Karpas-422 (cell line): ENCODE data around the gene GABBR2. TPM values are rescaled to one million over a fixed set of nuclear protein-coding genes. Genes with fewer than 3 reads are reported as not detected.
A peak's percentile ranks its signal among the peaks of the same experiment; 100 is the strongest.

Source experiments
- DNase-seq: peaks from one replicate; pipeline ENCODE4 v3.0.0-alpha.2; 2015
- H2AFZ ChIP-seq: fragments of 200-600 bp; sonication (generic); 2 replicates; pipeline ENCODE4 v1.6.1; 2014; ENCODE audit warnings: antibody characterized with exemption, low read length, mixed read lengths
- H3K27ac ChIP-seq: fragments of 200-600 bp; sonication (generic); 2 replicates; pipeline ENCODE4 v1.5.1; 2014; ENCODE audit warnings: mild to moderate bottlenecking, low read length, moderate library complexity
- H3K27me3 ChIP-seq: fragments of 200-600 bp; sonication (generic); 2 replicates; pipeline ENCODE4 v1.6.1; 2014; ENCODE audit warnings: low read length, mixed read lengths
- H3K36me3 ChIP-seq: fragments of 200-600 bp; sonication (generic); 2 replicates; pipeline ENCODE4 v1.6.1; 2014; ENCODE audit warnings: low read length, mixed read lengths; ENCODE audit not compliant: insufficient read depth
- H3K4me1 ChIP-seq: fragments of 200-600 bp; sonication (generic); 2 replicates; pipeline ENCODE4 v1.6.1; 2014; ENCODE audit warnings: mild to moderate bottlenecking, low read length, mixed read lengths
- H3K4me2 ChIP-seq: fragments of 200-600 bp; sonication (generic); 2 replicates; pipeline ENCODE4 v1.6.1; 2014; ENCODE audit warnings: low read length, low read depth, mild to moderate bottlenecking; ENCODE audit not compliant: poor library complexity, severe bottlenecking
- H3K4me3 ChIP-seq: fragments of 200-600 bp; sonication (generic); 2 replicates; pipeline ENCODE4 v1.5.1; 2014; ENCODE audit warnings: mild to moderate bottlenecking, antibody characterized with exemption, low read length, mixed read lengths
- H3K79me2 ChIP-seq: fragments of 200-600 bp; sonication (generic); 2 replicates; pipeline ENCODE4 v1.6.1; 2014; ENCODE audit warnings: mild to moderate bottlenecking, low read length, mixed read lengths
- H3K9ac ChIP-seq: fragments of 200-600 bp; sonication (generic); 2 replicates; pipeline ENCODE4 v1.6.0; 2014; ENCODE audit warnings: low read length
- H3K9me2 ChIP-seq: fragments of 200-600 bp; sonication (generic), shearing (Covaris generic); replicated peaks from 2 replicates; pipeline ENCODE4 v1.6.0; 2014; ENCODE audit warnings: mild to moderate bottlenecking, low read length, moderate library complexity; ENCODE audit not compliant: insufficient read depth
- H3K9me3 ChIP-seq: fragments of 300-700, 200-600 bp; sonication (generic); 2 replicates; pipeline ENCODE4 v1.6.1; 2014; ENCODE audit warnings: low read length, mixed read lengths
- H4K20me1 ChIP-seq: fragments of 200-600 bp; sonication (generic); 2 replicates; pipeline ENCODE4 v1.6.1; 2014; ENCODE audit warnings: mild to moderate bottlenecking, antibody characterized with exemption, low read length, low read depth; ENCODE audit not compliant: insufficient read depth
- total RNA-seq: library from RNA; depleted of rRNA; stranded (reverse); fragments of >200 nt; shearing (Covaris generic); gene quantifications from 2 replicates; pipeline ENCODE4 v1.2.3, GENCODE V29; 2014; ENCODE audit warnings: low replicate concordance

Gene GABBR2
- total RNA-seq, 1 experiment from 2014 or later = 0.30 TPM

DNA sequence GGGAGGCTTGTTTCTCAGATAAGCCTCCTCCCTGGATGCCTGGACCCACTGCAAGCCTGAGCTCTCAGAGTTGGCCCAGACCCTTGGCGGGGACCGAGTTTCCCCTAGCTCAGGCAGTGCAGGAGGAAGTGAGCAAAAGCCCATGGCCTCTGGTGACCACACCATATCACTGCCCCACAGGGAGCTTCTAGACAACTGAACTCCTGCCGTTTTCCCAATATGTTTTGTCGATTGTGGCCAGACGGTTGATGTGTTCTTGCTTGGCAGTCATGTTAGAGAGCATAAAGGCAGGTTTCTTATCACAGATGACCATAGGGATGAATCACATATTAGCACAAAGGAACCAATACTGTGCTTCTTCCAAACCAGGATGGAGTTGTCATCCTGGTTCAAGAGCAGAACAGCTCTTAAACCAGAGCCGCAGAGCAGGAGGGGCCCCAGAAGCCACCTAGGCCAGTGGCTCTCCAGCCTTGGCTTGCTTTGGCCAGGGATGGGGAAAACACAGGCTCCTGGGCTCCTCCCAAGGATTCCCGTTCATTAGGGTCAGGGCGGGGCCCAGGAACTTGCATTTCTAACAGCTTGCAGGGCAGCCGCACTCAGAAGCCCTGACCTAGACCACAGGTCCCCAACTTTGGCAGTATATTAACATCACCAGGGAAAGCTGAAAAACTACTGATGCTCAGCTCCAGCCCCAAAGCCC, 340.2 kb downstream of the GABBR2 start:
- no peak for DNase-seq
- H3K79me2 ChIP-seq = no peaks in the 10 kb centered on the region
- H4K20me1 ChIP-seq = no peaks in the 10 kb centered on the region
- peaks cover 12% of the 10 kb centered on the region for H3K9me3 ChIP-seq
- H3K27me3 ChIP-seq = no peaks in the 10 kb centered on the region
- H2AFZ ChIP-seq = no peak overlapping the region
- no peak overlapping the region for H3K27ac ChIP-seq
- no peaks in the 10 kb centered on the region for H3K4me1 ChIP-seq
- H3K4me3 ChIP-seq = no peak overlapping the region
- no peak overlapping the region for H3K9ac ChIP-seq
- no peaks in the 10 kb centered on the region; the same call in 1 of the 2 replicates for H3K36me3 ChIP-seq
- H3K9me2 ChIP-seq = no peaks in the 10 kb centered on the region
- no peak overlapping the region for H3K4me2 ChIP-seq

DNA sequence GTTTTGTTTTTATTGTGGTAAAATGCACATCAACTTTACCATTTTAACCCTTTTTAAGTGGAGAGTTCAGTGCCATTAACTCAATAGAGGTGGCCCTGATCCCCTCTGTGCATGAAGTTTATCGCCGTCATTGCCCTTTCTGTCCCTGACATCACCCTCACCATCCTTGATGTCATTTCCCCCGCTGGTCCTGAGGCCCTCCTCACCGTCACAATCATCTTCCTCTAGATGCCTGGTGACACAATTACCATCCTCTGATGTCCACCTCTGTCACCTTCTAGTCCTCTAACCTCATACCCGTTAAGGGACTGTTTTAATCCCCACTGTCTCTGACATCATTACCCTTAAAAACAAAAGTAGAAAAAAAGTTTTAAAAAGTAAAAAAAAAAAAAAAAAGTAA, 340.8 kb downstream of the GABBR2 start:
- no peak for DNase-seq
- H3K79me2 ChIP-seq = no peaks in the 10 kb centered on the region
- no peak overlapping the region for H2AFZ ChIP-seq
- H3K9me3 ChIP-seq = peaks cover 12% of the 10 kb centered on the region
- no peak overlapping the region for H3K4me3 ChIP-seq
- H3K27me3 ChIP-seq = no peaks in the 10 kb centered on the region
- no peaks in the 10 kb centered on the region for H3K9me2 ChIP-seq
- no peaks in the 10 kb centered on the region for H3K4me1 ChIP-seq
- H3K36me3 ChIP-seq = no peaks in the 10 kb centered on the region; the same call in 1 of the 2 replicates
- no peaks in the 10 kb centered on the region for H4K20me1 ChIP-seq
- H3K4me2 ChIP-seq = no peak overlapping the region
- H3K27ac ChIP-seq = no peak overlapping the region
- no peak overlapping the region for H3K9ac ChIP-seq

GRCh38 chr9:98367371-98367900, 341.3 kb downstream of the GABBR2 start:
- Histone ChIP-seq H3K27ac (no peak overlapping the region), H3K9ac (no peak overlapping the region), H3K27me3 (no peaks in the 10 kb centered on the region), H2AFZ (no peak overlapping the region), H3K9me2 (no peaks in the 10 kb centered on the region), H4K20me1 (no peaks in the 10 kb centered on the region), H3K4me1 (no peaks in the 10 kb centered on the region), H3K36me3 (no peaks in the 10 kb centered on the region; the same call in 1 of the 2 replicates), H3K9me3 (peaks cover 12% of the 10 kb centered on the region), H3K4me2 (no peak overlapping the region), H3K4me3 (no peak overlapping the region), H3K79me2 (no peaks in the 10 kb centered on the region)
- no peak for DNase-seq

DNA sequence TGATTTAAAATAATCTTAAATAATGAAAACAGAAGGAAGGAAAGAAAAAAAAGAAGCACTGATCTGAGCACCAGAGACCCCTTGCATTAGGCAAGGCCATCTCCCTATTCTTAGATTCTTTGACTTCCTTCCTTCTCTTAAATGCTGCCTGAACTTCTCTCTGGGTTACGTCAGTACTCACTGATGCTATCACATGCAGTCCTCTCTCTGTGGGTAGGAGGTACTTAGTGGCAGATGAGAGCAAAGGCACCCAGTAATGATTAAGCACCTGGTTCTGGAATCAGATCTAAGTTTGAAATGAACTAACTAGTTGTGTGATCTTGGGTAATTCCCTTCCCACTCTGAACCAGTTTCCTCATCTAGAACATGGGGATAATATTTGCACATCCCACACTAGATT, 343.0 kb downstream of the GABBR2 start:
- peaks cover 12% of the 10 kb centered on the region for H3K9me3 ChIP-seq
- H3K4me3 ChIP-seq = no peak overlapping the region
- no peak overlapping the region for H3K4me2 ChIP-seq
- no peak overlapping the region for H3K9ac ChIP-seq
- no peaks in the 10 kb centered on the region for H3K9me2 ChIP-seq
- H3K27ac ChIP-seq = no peak overlapping the region
- H3K4me1 ChIP-seq = no peaks in the 10 kb centered on the region
- H3K36me3 ChIP-seq = no peaks in the 10 kb centered on the region; the same call in 1 of the 2 replicates
- no peak for DNase-seq
- H4K20me1 ChIP-seq = no peaks in the 10 kb centered on the region
- H2AFZ ChIP-seq = no peak overlapping the region
- H3K27me3 ChIP-seq = no peaks in the 10 kb centered on the region
- H3K79me2 ChIP-seq = no peaks in the 10 kb centered on the region

DNA sequence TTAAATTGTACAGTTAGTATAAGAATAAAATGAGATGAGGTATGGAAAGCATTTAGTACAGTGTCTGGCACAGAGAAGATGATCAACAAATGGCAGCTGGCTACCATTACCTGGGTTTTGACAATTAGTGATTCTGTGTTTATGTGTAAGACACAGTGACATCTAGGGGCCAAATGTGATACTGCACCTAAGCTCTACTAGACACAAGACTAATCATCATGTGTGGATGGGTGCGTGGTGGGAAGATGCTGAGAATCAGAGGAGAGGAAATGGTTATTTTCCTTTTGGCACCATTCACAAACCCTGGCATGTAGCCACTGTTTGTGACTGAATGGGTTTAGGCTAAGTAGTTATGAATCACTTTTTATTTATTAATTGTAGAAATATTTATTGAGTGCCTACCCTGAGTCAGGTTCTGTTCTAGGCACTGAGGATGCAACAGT, 343.5 kb downstream of the GABBR2 start:
- Histone ChIP-seq H3K36me3 (no peaks in the 10 kb centered on the region; the same call in 1 of the 2 replicates), H3K27ac (no peak overlapping the region), H3K9me2 (no peaks in the 10 kb centered on the region), H3K9ac (no peak overlapping the region), H3K9me3 (peaks cover 12% of the 10 kb centered on the region), H4K20me1 (no peaks in the 10 kb centered on the region), H3K79me2 (no peaks in the 10 kb centered on the region), H3K27me3 (no peaks in the 10 kb centered on the region), H3K4me3 (no peak overlapping the region), H3K4me1 (no peaks in the 10 kb centered on the region), H3K4me2 (no peak overlapping the region), H2AFZ (no peak overlapping the region)
- peak; percentile 87 for DNase-seq

DNA sequence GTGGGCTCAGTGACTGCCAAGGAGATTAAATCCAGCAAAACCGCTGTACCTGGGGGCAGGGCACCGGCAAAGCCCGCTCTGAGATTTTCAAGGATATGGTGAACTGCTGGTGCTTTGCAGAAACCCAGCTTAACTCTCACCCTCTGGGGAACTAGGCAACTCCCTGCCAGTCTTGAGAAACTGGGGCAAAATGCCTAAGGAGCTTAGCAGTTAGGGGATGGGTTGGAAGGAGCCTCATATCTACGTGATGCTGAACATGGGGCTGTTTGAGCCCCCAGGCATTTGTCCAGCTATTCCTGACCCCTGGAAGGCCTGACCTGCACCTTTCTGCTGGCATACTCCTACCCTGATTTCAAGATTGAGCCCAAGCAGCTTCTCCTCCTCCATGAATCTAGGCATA, 344.6 kb downstream of the GABBR2 start:
- no peak overlapping the region for H3K9ac ChIP-seq
- no peaks in the 10 kb centered on the region for H4K20me1 ChIP-seq
- no peak overlapping the region for H3K27ac ChIP-seq
- H2AFZ ChIP-seq = no peak overlapping the region
- peaks cover 12% of the 10 kb centered on the region for H3K9me3 ChIP-seq
- H3K4me3 ChIP-seq = no peak overlapping the region
- no peaks in the 10 kb centered on the region for H3K4me1 ChIP-seq
- no peak overlapping the region for H3K4me2 ChIP-seq
- no peak for DNase-seq
- no peaks in the 10 kb centered on the region for H3K9me2 ChIP-seq
- no peaks in the 10 kb centered on the region for H3K79me2 ChIP-seq
- H3K27me3 ChIP-seq = no peaks in the 10 kb centered on the region
- no peaks in the 10 kb centered on the region; the same call in 1 of the 2 replicates for H3K36me3 ChIP-seq

DNA sequence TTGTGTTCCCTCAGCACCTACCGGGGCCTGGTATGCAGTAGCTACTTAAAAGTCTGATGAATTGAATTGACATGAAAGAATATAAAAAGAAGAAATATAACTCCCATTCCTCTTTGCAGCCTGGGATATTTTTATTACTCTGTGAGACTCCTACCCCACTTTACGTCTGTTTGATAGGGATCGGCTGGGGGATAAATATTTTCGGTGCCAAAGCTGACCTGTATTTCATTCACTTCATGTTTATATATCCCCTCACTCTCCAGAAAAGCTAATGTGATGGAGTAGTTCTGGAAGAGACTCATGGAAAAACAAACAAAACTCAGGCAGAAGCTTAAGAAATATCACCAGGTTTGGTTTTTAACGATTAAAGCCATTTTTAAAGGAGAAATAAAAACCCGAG, 345.1 kb downstream of the GABBR2 start:
- Histone ChIP-seq H2AFZ (no peak overlapping the region), H3K9me3 (peaks cover 12% of the 10 kb centered on the region), H3K79me2 (no peaks in the 10 kb centered on the region), H3K4me1 (no peaks in the 10 kb centered on the region), H3K36me3 (no peaks in the 10 kb centered on the region; the same call in 1 of the 2 replicates), H3K27me3 (no peaks in the 10 kb centered on the region), H3K4me3 (no peak overlapping the region), H3K4me2 (no peak overlapping the region), H4K20me1 (no peaks in the 10 kb centered on the region), H3K27ac (no peak overlapping the region), H3K9ac (no peak overlapping the region), H3K9me2 (no peaks in the 10 kb centered on the region)
- no peak for DNase-seq

DNA sequence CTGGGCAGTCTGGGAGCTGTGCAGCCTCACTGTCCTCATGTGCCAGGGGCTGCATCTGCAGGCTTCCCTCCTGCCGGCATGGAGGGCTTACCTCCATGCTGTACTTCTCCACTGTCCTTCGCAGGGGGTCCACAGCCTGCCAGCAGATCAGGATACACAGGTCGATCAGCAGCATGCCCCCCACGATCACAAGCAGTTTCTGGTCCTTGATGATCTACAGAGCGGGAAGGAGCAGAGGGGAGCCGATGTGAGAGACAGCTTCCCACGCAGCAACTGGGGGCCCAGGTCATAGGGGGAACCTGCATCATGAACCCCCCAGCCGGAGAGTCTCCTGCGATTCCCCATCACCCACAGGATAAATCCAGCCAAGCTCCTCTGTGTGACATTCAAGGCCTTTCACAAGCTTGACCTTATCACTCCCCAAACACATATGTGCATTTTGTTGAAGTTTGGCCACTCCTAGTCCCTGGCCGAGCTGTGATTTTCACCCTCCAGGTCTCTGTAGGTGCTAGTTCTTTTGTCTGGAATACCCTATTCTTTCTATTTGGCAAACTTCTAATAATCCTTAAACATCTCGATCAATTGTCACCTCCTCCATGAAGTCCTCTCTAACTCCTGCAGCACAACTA, 346.0 kb downstream of the GABBR2 start:
- H3K79me2 ChIP-seq = no peaks in the 10 kb centered on the region
- no peak overlapping the region for H3K4me2 ChIP-seq
- no peak overlapping the region for H3K9ac ChIP-seq
- DNase-seq = no peak
- H3K36me3 ChIP-seq = no peaks in the 10 kb centered on the region; the same call in 1 of the 2 replicates
- peaks cover 12% of the 10 kb centered on the region for H3K9me3 ChIP-seq
- no peaks in the 10 kb centered on the region for H4K20me1 ChIP-seq
- H2AFZ ChIP-seq = no peak overlapping the region
- H3K27me3 ChIP-seq = no peaks in the 10 kb centered on the region
- H3K9me2 ChIP-seq = no peaks in the 10 kb centered on the region
- H3K27ac ChIP-seq = no peak overlapping the region
- H3K4me1 ChIP-seq = no peaks in the 10 kb centered on the region
- no peak overlapping the region for H3K4me3 ChIP-seq
